HCT116 (cell line): Measurements from ENCODE around the gene GSTA3. TPM values are rescaled to one million over a fixed set of nuclear protein-coding genes. Genes with fewer than 3 reads are reported as not detected.
"Not testable (repeated sequence)": the region's sequence is repeated elsewhere in the genome, so short reads cannot be mapped to it uniquely, and the experiment has no call there.

Experiments used
- ATAC-seq: fragments of 200-7000 bp; cut with Tn5 transposase; 2 replicates; pipeline ENCODE4 v1.9.1; 2020; ENCODE audit warnings: mild to moderate bottlenecking, moderate library complexity
- BruUV-seq: library from RNA; stranded (reverse); fragments of 400-500 nt; replicated peaks from 2 replicates; lab custom pipeline; 2021; lab: Mats Ljungman, UMichigan
- CTCF ChIA-PET: fragments of 300-600 bp; sonication (Branson Sonifier 250); formaldehyde crosslinking; loops from one replicate; lab custom pipeline; 2021; ENCODE audit warnings: antibody characterized with exemption; lab: Charles Lee
- POLR2A ChIA-PET: fragments of 300-600, 350-600 bp; sonication (Branson Sonifier 250); formaldehyde crosslinking; loops from one replicate; lab custom pipeline; 2021; ENCODE audit warnings: antibody characterized with exemption; lab: Charles Lee
- RAD21 ChIA-PET, 2 experiments: fragments of 300-600 bp; sonication (Branson Sonifier 250); formaldehyde crosslinking; loops; one replicate each; lab custom pipeline; 2023; ENCODE audit warnings: low total read pairs in 2 of 2; ENCODE audit not compliant: uncharacterized antibody in 2 of 2, unreplicated experiment in 2 of 2, low non-redundant PET in 1 of 2; lab: Charles Lee
- DNase-seq: peaks from one replicate; pipeline ENCODE4 v3.0.0-alpha.2; 2010; ENCODE audit warnings: low read depth, low spot score
- H2AFZ ChIP-seq: fragments of 200-600 bp; shearing (Covaris generic), sonication (generic); 2 replicates; pipeline ENCODE4 v1.6.1; 2017; ENCODE audit warnings: low read depth, mixed run types, mixed read lengths, antibody characterized with exemption, low read length; ENCODE audit not compliant: poor library complexity, severe bottlenecking
- H3K27ac ChIP-seq: 2 replicates; pipeline ENCODE4 v1.5.1; 2012; ENCODE audit warnings: low read depth, low read length
- H3K27me3 ChIP-seq: fragments of 200-600 bp; sonication (generic); 2 replicates; pipeline ENCODE4 v1.6.1; 2016; ENCODE audit warnings: mixed run types, low read length, mixed read lengths; ENCODE audit not compliant: insufficient read depth
- H3K36me3 ChIP-seq, 2 experiments: fragments of 200-500 bp in 1 of 2; fragments of 200-600 bp in 1 of 2; sonication (Bioruptor generic) in 1 of 2; sonication (generic) in 1 of 2; 2 replicates each; pipeline versions ENCODE4 v1.5.1 to v1.6.1; 2014 to 2016; ENCODE audit warnings: low read length in 2 of 2, inconsistent platforms in 1 of 2, mixed read lengths in 1 of 2, mixed run types in 1 of 2; ENCODE audit not compliant: insufficient read depth in 2 of 2, control insufficient read depth in 1 of 2
- H3K4me1 ChIP-seq, 2 experiments: fragments of 200-600 bp in 1 of 2; sonication (generic) in 1 of 2; 2 replicates each; pipeline versions ENCODE4 v1.5.1 to v1.6.1; 2012 to 2017; ENCODE audit warnings: low read length in 2 of 2, inconsistent platforms in 1 of 2, mild to moderate bottlenecking in 1 of 2, mixed read lengths in 1 of 2, mixed run types in 1 of 2, moderate library complexity in 1 of 2; ENCODE audit not compliant: insufficient read depth in 2 of 2, control insufficient read depth in 1 of 2
- H3K4me2 ChIP-seq: fragments of 200-600 bp; sonication (generic); 2 replicates; pipeline ENCODE4 v1.6.1; 2017; ENCODE audit warnings: mixed run types, low read length, mixed read lengths
- H3K4me3 ChIP-seq, 2 experiments: fragments of 200-600 bp in 1 of 2; sonication (generic) in 1 of 2; replicated peaks in 1 of 2; 2 replicates each; pipeline ENCODE4 v1.5.1; 2011 to 2016; ENCODE audit warnings: low read length in 2 of 2, control low read depth in 1 of 2, low read depth in 1 of 2, mild to moderate bottlenecking in 1 of 2, mixed read lengths in 1 of 2, mixed run types in 1 of 2
- H3K79me2 ChIP-seq: fragments of 200-600 bp; sonication (generic); 2 replicates; pipeline ENCODE4 v1.6.1; 2017; ENCODE audit warnings: mild to moderate bottlenecking, mixed run types, low read length, moderate library complexity, mixed read lengths; ENCODE audit not compliant: insufficient read depth
- H3K9ac ChIP-seq: fragments of 200-600 bp; sonication (generic); 2 replicates; pipeline ENCODE4 v1.6.1; 2016; ENCODE audit warnings: low read length, mixed read lengths
- H3K9me2 ChIP-seq: fragments of 200-600 bp; sonication (generic), shearing (Covaris generic); 2 replicates; pipeline ENCODE4 v1.6.1; 2017; ENCODE audit warnings: mixed run types, mild to moderate bottlenecking, moderate library complexity; ENCODE audit not compliant: insufficient read depth
- H3K9me3 ChIP-seq, 2 experiments: fragments of 200-500 bp in 1 of 2; fragments of 200-600 bp in 1 of 2; sonication (Bioruptor generic) in 1 of 2; sonication (generic) in 1 of 2; 2 replicates each; pipeline ENCODE4 v1.6.1; 2014 to 2017; ENCODE audit warnings: low read length in 2 of 2, mixed read lengths in 2 of 2, inconsistent platforms in 1 of 2, low read depth in 1 of 2, mild to moderate bottlenecking in 1 of 2, mixed run types in 1 of 2, moderate library complexity in 1 of 2; ENCODE audit not compliant: control insufficient read depth in 1 of 2, insufficient read depth in 1 of 2
- H4K20me1 ChIP-seq: fragments of 200-600 bp; sonication (generic), shearing (Covaris generic); 2 replicates; pipeline ENCODE4 v1.6.1; 2017; ENCODE audit warnings: mixed run types, mild to moderate bottlenecking, moderate library complexity; ENCODE audit not compliant: insufficient read depth
- CEBPB ChIP-seq: IDR thresholded peaks from 2 replicates; pipeline ENCODE4 v1.6.1; 2012; ENCODE audit warnings: low read depth
- CTCF ChIP-seq, 3 experiments: fragments of 200-600 bp in 1 of 3; sonication (generic) in 1 of 3; IDR thresholded peaks in 2 of 3; conservative IDR thresholded peaks in 1 of 3; 2 replicates each; pipeline ENCODE4 v1.5.1; 2012 to 2017; ENCODE audit warnings: low read depth in 2 of 3, low read length in 2 of 3, antibody characterized with exemption in 1 of 3, borderline replicate concordance in 1 of 3, control low read depth in 1 of 3, mild to moderate bottlenecking in 1 of 3, mixed read lengths in 1 of 3, mixed run types in 1 of 3, moderate library complexity in 1 of 3; ENCODE audit not compliant: insufficient read depth in 1 of 3
- POLR2A ChIP-seq: IDR thresholded peaks from 2 replicates; pipeline ENCODE4 v1.7.0; 2011; ENCODE audit warnings: borderline replicate concordance; ENCODE audit not compliant: insufficient read depth, insufficient read length; ENCODE audit errors: extremely low read depth
- RAD21 ChIP-seq: IDR thresholded peaks from 2 replicates; pipeline ENCODE4 v1.6.1; 2012; ENCODE audit warnings: low read depth, mild to moderate bottlenecking
- SRF ChIP-seq: IDR thresholded peaks from 2 replicates; pipeline ENCODE4 v1.6.1; 2012; ENCODE audit warnings: low read depth
- ZBTB33 ChIP-seq: IDR thresholded peaks from 2 replicates; pipeline ENCODE4 v1.6.1; 2011; ENCODE audit warnings: mild to moderate bottlenecking, low read length, moderate library complexity; ENCODE audit not compliant: insufficient replicate concordance; ENCODE audit errors: extremely low read depth
- ZNF274 ChIP-seq: fragments of 200-500 bp; sonication (Bioruptor generic); IDR thresholded peaks from 2 replicates; pipeline ENCODE4 v1.6.1; 2014; ENCODE audit warnings: mild to moderate bottlenecking, low read depth, low read length, inconsistent platforms
- intact Hi-C: fragments of 100-400 bp; cut with micrococcal nuclease; formaldehyde crosslinking; loops from 2 replicates; pipeline ENCODE4 v1.10.0; 2022
- total RNA-seq: library from RNA; stranded (reverse); gene quantifications from one replicate; pipeline ENCODE4 v1.2.1, GENCODE V29; 2021; ENCODE audit not compliant: unreplicated experiment
- TF ChIP-seq, protein P1 (sequence below): IDR thresholded peaks from 2 replicates; pipeline ENCODE4 v1.6.1; 2012

Gene GSTA3
- total RNA-seq, 1 experiment from 2014 or later: not detected

DNA sequence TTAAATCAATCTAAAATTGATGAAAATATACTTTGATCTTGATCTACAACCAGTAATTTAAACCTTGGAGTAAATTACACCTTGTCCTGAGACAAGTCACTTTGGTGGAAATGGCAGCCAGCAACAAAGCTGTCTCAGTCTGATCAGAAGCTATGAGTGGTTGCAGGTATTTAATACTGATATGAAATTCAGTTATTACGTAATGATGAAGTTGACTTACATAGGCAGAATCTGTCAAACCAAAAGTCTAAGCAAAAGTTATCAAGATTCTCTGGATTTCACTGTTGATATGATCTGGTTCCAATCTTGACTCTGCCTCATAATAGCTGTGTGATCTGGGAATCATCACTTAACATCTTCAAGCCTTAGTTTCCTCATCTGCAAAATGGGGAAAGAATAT, 41.3 kb downstream of the GSTA3 start:
- Histone ChIP-seq H3K27ac (no peak overlapping the region), H3K4me3 (no peak overlapping the region), H3K9ac (no peak overlapping the region), H3K9me2 (no peaks in the 10 kb centered on the region), H3K79me2 (no peaks in the 10 kb centered on the region), H3K9me3 (no peaks in the 10 kb centered on the region), H3K4me1 (no peaks in the 10 kb centered on the region), H3K27me3 (no peaks in the 10 kb centered on the region; the same call in 1 of the 2 replicates), H2AFZ (no peak overlapping the region), H3K4me2 (no peak overlapping the region), H4K20me1 (no peaks in the 10 kb centered on the region), H3K36me3 (no peaks in the 10 kb centered on the region)
- DNase-seq (no peak), ATAC-seq (no peak)
- ChIA-PET CTCF (no interaction called here), POLR2A (no interaction called here), RAD21 (no interaction called here)
- intact Hi-C loops: no loop called here
- no peak for TF ChIP-seq RAD21
- TF ChIP-seq, protein P1, sequence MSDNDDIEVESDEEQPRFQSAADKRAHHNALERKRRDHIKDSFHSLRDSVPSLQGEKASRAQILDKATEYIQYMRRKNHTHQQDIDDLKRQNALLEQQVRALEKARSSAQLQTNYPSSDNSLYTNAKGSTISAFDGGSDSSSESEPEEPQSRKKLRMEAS: no peak
- TF ChIP-seq CEBPB: no peak
- no peak for TF ChIP-seq ZBTB33
- TF ChIP-seq CTCF (IDR thresholded peaks at IDR 0.05 in 2 of 3, conservative IDR thresholded peaks at IDR 0.05 in 1 of 3; ENCODE audit: borderline replicate concordance in 1 of 3, insufficient read depth in 1 of 3, low read depth in 2 of 3, low read length in 2 of 3): no peak
- no peak for TF ChIP-seq SRF
- TF ChIP-seq POLR2A: no peak
- no peak for TF ChIP-seq ZNF274
- no TSS peak for BruUV-seq

- H2AFZ ChIP-seq, H3K9me2 ChIP-seq, POLR2A ChIA-PET, intact Hi-C loops, BruUV-seq, H3K4me2 ChIP-seq, DNase-seq, H3K79me2 ChIP-seq, ATAC-seq, H3K4me3 ChIP-seq, RAD21 ChIA-PET, H3K4me1 ChIP-seq, H3K9ac ChIP-seq, H3K36me3 ChIP-seq, H3K27ac ChIP-seq, H4K20me1 ChIP-seq, H3K27me3 ChIP-seq, H3K9me3 ChIP-seq, CTCF ChIA-PET: not testable (repeated sequence)
These were observed 48.3 kb downstream of the GSTA3 start for GRCh38 chr6:52861151-52861550.
